HEK293 (cell line): ENCODE data around the gene DNHD1.

Experiments used
- CTCF ChIA-PET: fragments of 350-600 bp; formaldehyde crosslinking; extraction: SDS; loops from one replicate; lab custom pipeline; 2021; ENCODE audit warnings: antibody characterized with exemption; lab: Yijun Ruan, JAX
- POLR2A ChIA-PET: fragments of 300-600 bp; formaldehyde crosslinking; extraction: SDS; loops from one replicate; lab custom pipeline; 2020; ENCODE audit warnings: antibody characterized with exemption, inconsistent platforms; lab: Yijun Ruan, JAX
- H3K27ac ChIP-seq: fragments of 200-500 bp; sonication (Bioruptor generic); 2 replicates; pipeline ENCODE4 v1.5.1; 2014; ENCODE audit warnings: low read depth, low read length, control low read depth, inconsistent platforms; ENCODE audit errors: extremely low read depth
- H3K36me3 ChIP-seq, 2 experiments: fragments of 200-500 bp in 1 of 2; sonication (Bioruptor generic) in 1 of 2; 1 replicate in 1 of 2; 2 replicates in 1 of 2; pipeline ENCODE4 v1.5.1; 2014 to 2017; ENCODE audit warnings: inconsistent platforms in 2 of 2, low read length in 2 of 2; ENCODE audit not compliant: control insufficient read depth in 2 of 2, insufficient read depth in 1 of 2
- H3K4me1 ChIP-seq: fragments of 200-500 bp; sonication (Bioruptor generic); 2 replicates; pipeline ENCODE4 v1.5.1; 2014; ENCODE audit warnings: mild to moderate bottlenecking, low read length, inconsistent platforms; ENCODE audit not compliant: control insufficient read depth, insufficient read depth
- H3K4me3 ChIP-seq: 2 replicates; pipeline ENCODE4 v1.5.1; 2011; ENCODE audit warnings: low read depth, mild to moderate bottlenecking, control low read depth, low read length, moderate library complexity
- H3K9me3 ChIP-seq: fragments of 200-500 bp; sonication (Bioruptor generic); 2 replicates; pipeline ENCODE4 v1.5.1; 2014; ENCODE audit warnings: low read depth, low read length, inconsistent platforms; ENCODE audit not compliant: control insufficient read depth, insufficient read depth
- SP3 ChIP-seq: fragments of 450-650 bp; formaldehyde crosslinking; IDR thresholded peaks from 2 replicates; pipeline ENCODE4 v1.5.1; 2016; ENCODE audit warnings: missing biosample characterization, missing genetic modification characterization
- ZFHX2 ChIP-seq: fragments of 450-650 bp; formaldehyde crosslinking; conservative IDR thresholded peaks from 2 replicates; pipeline ENCODE4 v1.5.1; 2016; ENCODE audit warnings: missing biosample characterization, missing genetic modification characterization
- ZNF335 ChIP-seq: fragments of 450-650 bp; formaldehyde crosslinking; conservative IDR thresholded peaks from 2 replicates; pipeline ENCODE4 v1.5.1; 2016; ENCODE audit warnings: missing biosample characterization, missing genetic modification characterization
- ZNF530 ChIP-seq: fragments of 450-650 bp; formaldehyde crosslinking; IDR thresholded peaks from 2 replicates; pipeline ENCODE4 v1.5.1; 2016; ENCODE audit warnings: low read depth, missing biosample characterization, missing genetic modification characterization
- ZNF600 ChIP-seq: fragments of 450-650 bp; formaldehyde crosslinking; IDR thresholded peaks from 2 replicates; pipeline ENCODE4 v1.5.1; 2016; ENCODE audit warnings: missing biosample characterization, missing genetic modification characterization
- ZNF624 ChIP-seq: fragments of 450-650 bp; formaldehyde crosslinking; IDR thresholded peaks from 2 replicates; pipeline ENCODE4 v1.5.1; 2017; ENCODE audit warnings: missing biosample characterization, missing genetic modification characterization
- ZNF629 ChIP-seq: fragments of 450-650 bp; formaldehyde crosslinking; IDR thresholded peaks from 2 replicates; pipeline ENCODE4 v1.5.1; 2017; ENCODE audit warnings: missing biosample characterization, missing genetic modification characterization
- ZXDB ChIP-seq: fragments of 450-650 bp; formaldehyde crosslinking; IDR thresholded peaks from 2 replicates; pipeline ENCODE4 v1.5.1; 2016; ENCODE audit warnings: missing biosample characterization, missing genetic modification characterization
- TF ChIP-seq, protein P1 (sequence below): fragments of 450-650 bp; formaldehyde crosslinking; IDR thresholded peaks from 2 replicates; pipeline ENCODE4 v1.5.1; 2017; ENCODE audit warnings: missing biosample characterization, mild to moderate bottlenecking, missing genetic modification characterization, moderate library complexity
- TF ChIP-seq, protein P2 (sequence below): fragments of 450-650 bp; formaldehyde crosslinking; conservative IDR thresholded peaks from 2 replicates; pipeline ENCODE4 v1.5.1; 2016; ENCODE audit warnings: low read depth, missing biosample characterization, missing genetic modification characterization
- TF ChIP-seq, protein P3 (sequence below): fragments of 450-650 bp; formaldehyde crosslinking; IDR thresholded peaks from 2 replicates; pipeline ENCODE4 v1.5.1; 2017; ENCODE audit warnings: missing biosample characterization, missing genetic modification characterization
- TF ChIP-seq, protein P4 (sequence below): fragments of 450-650 bp; formaldehyde crosslinking; IDR thresholded peaks from 2 replicates; pipeline ENCODE4 v1.5.1; 2016; ENCODE audit warnings: missing biosample characterization, missing genetic modification characterization, borderline replicate concordance

The DNHD1 gene

DNA sequence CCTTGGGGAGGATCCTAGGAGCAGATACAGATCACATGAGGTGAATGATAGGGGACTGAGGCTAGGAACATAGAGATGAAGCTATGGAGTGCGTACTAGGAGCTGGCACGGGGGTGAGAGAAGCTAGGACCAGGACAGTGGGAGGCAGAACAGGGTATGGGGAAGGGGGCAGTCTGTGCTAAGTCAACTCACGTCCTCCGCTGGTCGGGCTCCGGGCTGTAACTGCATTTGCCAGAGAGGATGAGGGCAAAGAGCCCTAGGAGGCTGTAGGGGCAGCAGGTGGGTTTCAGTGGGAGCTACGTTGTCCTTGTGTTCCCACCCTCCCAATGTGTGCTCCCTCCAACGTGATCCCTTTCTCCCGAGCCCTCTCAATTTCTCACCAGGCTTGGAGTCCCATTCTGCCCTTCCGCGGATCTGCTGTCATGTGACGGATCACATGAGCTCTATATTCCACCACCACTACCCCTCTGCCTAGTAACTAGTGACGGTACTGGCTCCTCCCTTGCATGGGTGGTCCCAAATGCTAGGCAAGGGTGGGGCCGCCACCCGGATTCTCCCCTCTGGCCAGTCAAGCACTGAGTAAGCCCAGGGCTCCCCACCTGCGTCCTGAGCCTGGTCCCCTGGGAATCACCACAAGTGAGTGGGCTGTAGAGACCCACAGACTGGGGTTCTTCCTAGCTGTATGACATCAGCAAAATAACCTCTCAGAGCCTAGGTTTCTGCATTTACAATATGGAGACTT, 122.1 kb downstream of the DNHD1 start, which contains the start of gene TPP1 (continued):
- TF ChIP-seq, protein P1, sequence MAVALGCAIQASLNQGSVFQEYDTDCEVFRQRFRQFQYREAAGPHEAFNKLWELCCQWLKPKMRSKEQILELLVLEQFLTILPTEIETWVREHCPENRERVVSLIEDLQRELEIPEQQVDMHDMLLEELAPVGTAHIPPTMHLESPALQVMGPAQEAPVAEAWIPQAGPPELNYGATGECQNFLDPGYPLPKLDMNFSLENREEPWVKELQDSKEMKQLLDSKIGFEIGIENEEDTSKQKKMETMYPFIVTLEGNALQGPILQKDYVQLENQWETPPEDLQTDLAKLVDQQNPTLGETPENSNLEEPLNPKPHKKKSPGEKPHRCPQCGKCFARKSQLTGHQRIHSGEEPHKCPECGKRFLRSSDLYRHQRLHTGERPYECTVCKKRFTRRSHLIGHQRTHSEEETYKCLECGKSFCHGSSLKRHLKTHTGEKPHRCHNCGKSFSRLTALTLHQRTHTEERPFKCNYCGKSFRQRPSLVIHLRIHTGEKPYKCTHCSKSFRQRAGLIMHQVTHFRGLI (tag by site-specific recombination), result no peak
- peak; percentile 42; the same call in 1 of the 2 replicates for TF ChIP-seq ZXDB (tag by site-specific recombination)
- peak; percentile 79 for TF ChIP-seq SP3 (tag by site-specific recombination)
- peak; percentile 77 for TF ChIP-seq ZNF335 (tag by site-specific recombination)
- TF ChIP-seq, protein P2, sequence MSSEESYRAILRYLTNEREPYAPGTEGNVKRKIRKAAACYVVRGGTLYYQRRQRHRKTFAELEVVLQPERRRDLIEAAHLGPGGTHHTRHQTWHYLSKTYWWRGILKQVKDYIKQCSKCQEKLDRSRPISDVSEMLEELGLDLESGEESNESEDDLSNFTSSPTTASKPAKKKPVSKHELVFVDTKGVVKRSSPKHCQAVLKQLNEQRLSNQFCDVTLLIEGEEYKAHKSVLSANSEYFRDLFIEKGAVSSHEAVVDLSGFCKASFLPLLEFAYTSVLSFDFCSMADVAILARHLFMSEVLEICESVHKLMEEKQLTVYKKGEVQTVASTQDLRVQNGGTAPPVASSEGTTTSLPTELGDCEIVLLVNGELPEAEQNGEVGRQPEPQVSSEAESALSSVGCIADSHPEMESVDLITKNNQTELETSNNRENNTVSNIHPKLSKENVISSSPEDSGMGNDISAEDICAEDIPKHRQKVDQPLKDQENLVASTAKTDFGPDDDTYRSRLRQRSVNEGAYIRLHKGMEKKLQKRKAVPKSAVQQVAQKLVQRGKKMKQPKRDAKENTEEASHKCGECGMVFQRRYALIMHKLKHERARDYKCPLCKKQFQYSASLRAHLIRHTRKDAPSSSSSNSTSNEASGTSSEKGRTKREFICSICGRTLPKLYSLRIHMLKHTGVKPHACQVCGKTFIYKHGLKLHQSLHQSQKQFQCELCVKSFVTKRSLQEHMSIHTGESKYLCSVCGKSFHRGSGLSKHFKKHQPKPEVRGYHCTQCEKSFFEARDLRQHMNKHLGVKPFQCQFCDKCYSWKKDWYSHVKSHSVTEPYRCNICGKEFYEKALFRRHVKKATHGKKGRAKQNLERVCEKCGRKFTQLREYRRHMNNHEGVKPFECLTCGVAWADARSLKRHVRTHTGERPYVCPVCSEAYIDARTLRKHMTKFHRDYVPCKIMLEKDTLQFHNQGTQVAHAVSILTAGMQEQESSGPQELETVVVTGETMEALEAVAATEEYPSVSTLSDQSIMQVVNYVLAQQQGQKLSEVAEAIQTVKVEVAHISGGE (tag by site-specific recombination), result peak; percentile 58
- TF ChIP-seq, protein P3, sequence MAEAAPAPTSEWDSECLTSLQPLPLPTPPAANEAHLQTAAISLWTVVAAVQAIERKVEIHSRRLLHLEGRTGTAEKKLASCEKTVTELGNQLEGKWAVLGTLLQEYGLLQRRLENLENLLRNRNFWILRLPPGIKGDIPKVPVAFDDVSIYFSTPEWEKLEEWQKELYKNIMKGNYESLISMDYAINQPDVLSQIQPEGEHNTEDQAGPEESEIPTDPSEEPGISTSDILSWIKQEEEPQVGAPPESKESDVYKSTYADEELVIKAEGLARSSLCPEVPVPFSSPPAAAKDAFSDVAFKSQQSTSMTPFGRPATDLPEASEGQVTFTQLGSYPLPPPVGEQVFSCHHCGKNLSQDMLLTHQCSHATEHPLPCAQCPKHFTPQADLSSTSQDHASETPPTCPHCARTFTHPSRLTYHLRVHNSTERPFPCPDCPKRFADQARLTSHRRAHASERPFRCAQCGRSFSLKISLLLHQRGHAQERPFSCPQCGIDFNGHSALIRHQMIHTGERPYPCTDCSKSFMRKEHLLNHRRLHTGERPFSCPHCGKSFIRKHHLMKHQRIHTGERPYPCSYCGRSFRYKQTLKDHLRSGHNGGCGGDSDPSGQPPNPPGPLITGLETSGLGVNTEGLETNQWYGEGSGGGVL (tag by site-specific recombination), result no peak
- no peak for TF ChIP-seq ZNF624
- TF ChIP-seq ZNF629 (tag by site-specific recombination), result 0 out of 2 replicates have a peak, but pooled peaks have one; percentile 50
- peak; percentile 41 for TF ChIP-seq ZFHX2 (tag by site-specific recombination)
- peak; percentile 99 for TF ChIP-seq ZNF600 (tag by site-specific recombination)
- no peak for TF ChIP-seq ZNF530 (tag by site-specific recombination)

DNA sequence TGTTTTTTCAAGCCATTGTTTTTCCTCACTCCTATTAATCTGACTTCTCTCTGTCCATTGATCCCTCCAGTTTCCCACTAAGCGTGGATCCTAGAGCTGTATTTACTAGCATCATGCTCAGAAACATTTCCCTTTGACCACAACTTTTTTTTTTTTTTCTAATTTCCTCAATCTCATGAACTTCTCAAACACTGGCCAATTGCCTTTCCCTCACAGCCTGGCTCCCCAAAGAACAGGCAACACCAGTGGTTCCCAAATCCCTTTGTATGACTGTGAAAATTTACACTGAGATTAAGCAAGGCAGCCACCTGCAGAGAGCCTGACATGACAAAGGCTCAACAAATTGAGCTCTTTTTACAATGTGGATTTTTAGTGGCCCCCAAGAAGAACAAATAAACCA, 123.6 kb downstream of the DNHD1 start:
- peaks cover 0 to 27% of the 10 kb centered on the region in 2 experiments; a peak in 1 of 3 replicates for H3K36me3 ChIP-seq
- CTCF ChIA-PET, result no interaction called here
- no peaks in the 10 kb centered on the region for H3K9me3 ChIP-seq
- TF ChIP-seq, protein P4, sequence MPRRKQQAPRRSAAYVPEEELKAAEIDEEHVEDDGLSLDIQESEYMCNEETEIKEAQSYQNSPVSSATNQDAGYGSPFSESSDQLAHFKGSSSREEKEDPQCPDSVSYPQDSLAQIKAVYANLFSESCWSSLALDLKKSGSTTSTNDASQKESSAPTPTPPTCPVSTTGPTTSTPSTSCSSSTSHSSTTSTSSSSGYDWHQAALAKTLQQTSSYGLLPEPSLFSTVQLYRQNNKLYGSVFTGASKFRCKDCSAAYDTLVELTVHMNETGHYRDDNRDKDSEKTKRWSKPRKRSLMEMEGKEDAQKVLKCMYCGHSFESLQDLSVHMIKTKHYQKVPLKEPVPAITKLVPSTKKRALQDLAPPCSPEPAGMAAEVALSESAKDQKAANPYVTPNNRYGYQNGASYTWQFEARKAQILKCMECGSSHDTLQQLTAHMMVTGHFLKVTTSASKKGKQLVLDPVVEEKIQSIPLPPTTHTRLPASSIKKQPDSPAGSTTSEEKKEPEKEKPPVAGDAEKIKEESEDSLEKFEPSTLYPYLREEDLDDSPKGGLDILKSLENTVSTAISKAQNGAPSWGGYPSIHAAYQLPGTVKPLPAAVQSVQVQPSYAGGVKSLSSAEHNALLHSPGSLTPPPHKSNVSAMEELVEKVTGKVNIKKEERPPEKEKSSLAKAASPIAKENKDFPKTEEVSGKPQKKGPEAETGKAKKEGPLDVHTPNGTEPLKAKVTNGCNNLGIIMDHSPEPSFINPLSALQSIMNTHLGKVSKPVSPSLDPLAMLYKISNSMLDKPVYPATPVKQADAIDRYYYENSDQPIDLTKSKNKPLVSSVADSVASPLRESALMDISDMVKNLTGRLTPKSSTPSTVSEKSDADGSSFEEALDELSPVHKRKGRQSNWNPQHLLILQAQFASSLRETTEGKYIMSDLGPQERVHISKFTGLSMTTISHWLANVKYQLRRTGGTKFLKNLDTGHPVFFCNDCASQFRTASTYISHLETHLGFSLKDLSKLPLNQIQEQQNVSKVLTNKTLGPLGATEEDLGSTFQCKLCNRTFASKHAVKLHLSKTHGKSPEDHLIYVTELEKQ (tag by site-specific recombination), result no peak
- TF ChIP-seq, all 188 proteins: peak for 0
- H3K4me1 ChIP-seq, result 0 out of 2 replicates have a peak, but pooled peaks cover 4% of the 10 kb centered on the region
- POLR2A ChIA-PET, result interaction anchor here (1.9 to 2.5 kb wide), 2 partner anchors 9 to 63 kb away, joined by 8 to 14 read pairs; partner anchors contain the start of genes MRPL17 and TAF10
- H3K27ac ChIP-seq, result no peak overlapping the region
- no peak overlapping the region for H3K4me3 ChIP-seq
